ENCODE results near the gene CIC. TPM values are rescaled to one million over a fixed set of nuclear protein-coding genes. Genes with fewer than 3 reads are reported as not detected.

Gene CIC
- total RNA-seq, 1 donor from 2014 or later, result 96.5 TPM

DNA sequence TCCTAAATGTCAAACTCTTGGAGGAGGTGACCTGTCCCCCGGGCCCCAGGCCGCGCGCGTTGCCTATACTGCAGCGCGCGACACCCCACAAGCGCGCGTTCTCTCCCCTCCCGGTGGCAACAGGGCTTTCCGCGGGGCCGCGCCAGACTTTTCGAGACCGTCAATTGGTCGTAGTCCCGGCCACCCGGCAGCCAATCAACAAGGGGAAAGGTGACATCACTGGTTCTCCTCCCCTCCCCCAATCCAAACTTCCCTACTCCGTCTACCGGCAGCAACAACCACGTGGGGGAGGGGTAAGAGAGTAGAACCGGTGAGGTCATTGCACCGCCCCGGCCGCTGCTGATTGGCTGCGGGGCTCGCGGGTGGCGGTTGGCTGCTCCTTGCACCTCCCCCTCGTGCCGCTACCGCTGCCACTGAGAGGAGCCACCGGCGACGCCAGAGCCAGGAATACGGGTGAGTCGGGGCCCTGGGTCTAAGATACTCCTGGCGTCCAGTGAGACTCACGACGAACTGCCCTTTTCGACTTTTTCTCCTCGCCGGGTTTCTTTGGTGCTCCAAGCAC is 829 bp upstream of the CIC start:
- H3K27ac Mint-ChIP-seq, result no peak overlapping the region
- H3K4me1 Mint-ChIP-seq, result peaks cover 31% of the 10 kb centered on the region
- H3K4me3 Mint-ChIP-seq, result no peak overlapping the region
- ATAC-seq (ENCODE audit: low read depth) (peak; percentile 60), DNase-seq (peak; percentile 95)
- H3K36me3 Mint-ChIP-seq (ENCODE audit: low read depth), result peaks cover 11% of the 10 kb centered on the region
- intact Hi-C loops (cut with micrococcal nuclease), result loop anchor here (1.0 kb wide), 6 partner anchors 13 to 48 kb away; partner anchors contain the start of genes ERF, PAFAH1B3, PRR19 and ZNF526
- H3K9me3 Mint-ChIP-seq, result no peaks in the 10 kb centered on the region
- H3K27me3 Mint-ChIP-seq, result no peaks in the 10 kb centered on the region
- POLR2A ChIA-PET, result interaction anchor here (0.5 to 1.4 kb wide), 4 partner anchors 12 to 136 kb away, joined by 3 to 7 read pairs (median 4); no protein-coding TSS in a partner anchor
- TF ChIP-seq, protein P1, sequence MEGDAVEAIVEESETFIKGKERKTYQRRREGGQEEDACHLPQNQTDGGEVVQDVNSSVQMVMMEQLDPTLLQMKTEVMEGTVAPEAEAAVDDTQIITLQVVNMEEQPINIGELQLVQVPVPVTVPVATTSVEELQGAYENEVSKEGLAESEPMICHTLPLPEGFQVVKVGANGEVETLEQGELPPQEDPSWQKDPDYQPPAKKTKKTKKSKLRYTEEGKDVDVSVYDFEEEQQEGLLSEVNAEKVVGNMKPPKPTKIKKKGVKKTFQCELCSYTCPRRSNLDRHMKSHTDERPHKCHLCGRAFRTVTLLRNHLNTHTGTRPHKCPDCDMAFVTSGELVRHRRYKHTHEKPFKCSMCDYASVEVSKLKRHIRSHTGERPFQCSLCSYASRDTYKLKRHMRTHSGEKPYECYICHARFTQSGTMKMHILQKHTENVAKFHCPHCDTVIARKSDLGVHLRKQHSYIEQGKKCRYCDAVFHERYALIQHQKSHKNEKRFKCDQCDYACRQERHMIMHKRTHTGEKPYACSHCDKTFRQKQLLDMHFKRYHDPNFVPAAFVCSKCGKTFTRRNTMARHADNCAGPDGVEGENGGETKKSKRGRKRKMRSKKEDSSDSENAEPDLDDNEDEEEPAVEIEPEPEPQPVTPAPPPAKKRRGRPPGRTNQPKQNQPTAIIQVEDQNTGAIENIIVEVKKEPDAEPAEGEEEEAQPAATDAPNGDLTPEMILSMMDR (IDR thresholded peaks at IDR 0.05), result no peak
- CTCF ChIA-PET, result no interaction called here

DNA sequence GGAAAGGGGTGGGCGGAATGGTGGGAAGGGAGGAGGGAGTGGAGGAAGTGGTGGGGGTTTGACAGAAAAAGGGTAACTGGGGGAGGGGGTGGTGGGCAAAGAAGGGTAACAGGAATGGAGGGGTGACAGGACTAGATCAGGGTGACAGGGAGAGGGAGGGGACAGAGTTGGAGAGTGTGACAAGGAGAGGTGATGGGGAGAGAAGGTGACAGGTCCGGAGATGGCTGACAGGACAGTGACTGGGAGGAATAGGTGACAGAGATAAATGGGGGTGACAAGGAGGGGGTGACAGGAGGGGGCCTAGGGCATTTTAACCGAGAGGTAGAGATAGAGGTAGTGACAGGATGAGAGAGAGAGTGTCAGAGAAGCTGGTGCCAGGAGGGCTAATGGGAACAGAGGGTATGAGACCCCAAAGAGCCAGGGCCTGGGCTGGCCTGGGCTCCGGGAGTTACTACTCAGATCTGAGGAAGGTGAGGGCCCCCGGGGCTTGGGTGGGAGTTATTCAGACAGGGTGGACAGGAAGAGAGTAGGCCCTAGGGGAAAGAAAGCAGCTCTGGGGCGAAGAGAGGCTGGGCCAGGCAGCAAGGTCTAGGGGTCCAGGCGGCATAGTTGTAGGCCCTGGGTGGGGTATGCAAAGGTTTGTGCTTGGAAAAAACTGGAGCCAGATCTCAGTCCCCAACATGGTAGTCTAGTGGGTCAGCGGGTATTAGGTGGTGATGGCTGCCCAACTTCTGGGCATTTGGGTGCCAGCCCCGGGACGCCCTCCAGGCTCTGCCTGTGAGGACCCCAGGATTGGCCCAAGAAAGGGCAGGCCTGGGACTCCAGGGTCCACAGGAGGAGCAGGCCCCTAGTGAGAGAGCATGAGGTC is 660 bp downstream of the CIC start:
- Mint-ChIP-seq H3K36me3 (ENCODE audit: low read depth) (peaks cover 24% of the 10 kb centered on the region), H3K4me1 (peaks cover 31% of the 10 kb centered on the region), H3K27me3 (no peaks in the 10 kb centered on the region), H3K4me3 (peak overlapping the region; percentile 88), H3K9me3 (no peaks in the 10 kb centered on the region), H3K27ac (peak overlapping the region; percentile 94)
- intact Hi-C loops (cut with micrococcal nuclease), result no loop called here
- ChIA-PET POLR2A (interaction anchor here (0.6 to 3.0 kb wide), 16 partner anchors 8 to 1194 kb away, joined by 3 to 55 read pairs (median 3); partner anchors contain the start of genes ERF, GSK3A, POU2F2 and ZNF526), CTCF (interaction anchor here (0.6 to 2.2 kb wide), 3 partner anchors 10 to 161 kb away, joined by 3 to 22 read pairs (median 4); no protein-coding TSS in a partner anchor)
- peak; percentile 34 for DNase-seq
- no peak for ATAC-seq (ENCODE audit: low read depth)
- TF ChIP-seq, protein P1 (IDR thresholded peaks at IDR 0.05), result no peak

DNA sequence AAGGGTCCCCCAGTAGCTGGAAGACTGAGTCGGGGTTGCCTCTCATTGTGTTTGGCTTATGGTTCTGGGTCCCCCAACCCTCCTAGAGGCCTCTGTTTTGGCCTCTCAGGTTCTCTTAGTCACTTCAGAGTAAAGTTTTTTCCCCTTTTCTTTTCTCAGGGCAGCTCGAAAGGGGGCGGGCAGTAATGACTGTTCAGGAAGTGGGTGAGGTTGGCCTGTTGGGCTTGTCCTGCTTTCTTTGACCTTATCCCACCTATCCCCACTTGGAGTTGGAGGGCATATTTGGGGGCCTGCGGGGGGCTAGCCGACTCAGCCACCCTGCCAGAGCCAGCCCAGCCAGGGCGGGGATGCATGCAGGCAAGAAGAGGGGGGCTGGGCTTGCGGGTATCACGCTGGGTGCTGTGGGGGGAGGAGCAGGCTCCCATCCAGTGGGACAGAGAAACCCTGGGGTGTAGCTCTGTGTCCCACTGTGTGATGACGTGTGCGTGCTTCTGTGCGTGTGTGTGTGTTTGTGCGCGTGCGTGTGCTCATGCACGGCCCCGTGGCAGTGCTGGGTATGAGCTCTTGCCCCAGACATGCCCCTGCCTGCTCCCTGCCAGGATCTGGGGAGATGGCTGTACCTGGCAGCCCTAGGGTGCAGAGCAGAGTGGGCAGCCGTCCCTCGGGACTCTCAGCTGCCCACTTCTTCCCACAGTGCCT is 1.4 kb downstream of the CIC start:
- TF ChIP-seq, protein P1 (IDR thresholded peaks at IDR 0.05), result no peak
- Mint-ChIP-seq H3K27ac (peak overlapping the region; percentile 94), H3K36me3 (ENCODE audit: low read depth) (peaks cover 27% of the 10 kb centered on the region), H3K4me3 (peak overlapping the region; percentile 88), H3K4me1 (peaks cover 36% of the 10 kb centered on the region), H3K27me3 (no peaks in the 10 kb centered on the region), H3K9me3 (no peaks in the 10 kb centered on the region)
- ATAC-seq (ENCODE audit: low read depth), result no peak
- POLR2A ChIA-PET, result interaction anchor here (0.5 to 3.0 kb wide), 15 partner anchors 11 to 1193 kb away, joined by 3 to 55 read pairs (median 4); partner anchors contain the start of genes ERF, GSK3A, POU2F2 and ZNF526
- peak; percentile 36 for DNase-seq
- CTCF ChIA-PET, result interaction anchor here (0.7 to 2.2 kb wide), 4 partner anchors 10 to 162 kb away, joined by 3 to 22 read pairs (median 4); no protein-coding TSS in a partner anchor
- intact Hi-C loops (cut with micrococcal nuclease), result no loop called here

DNA sequence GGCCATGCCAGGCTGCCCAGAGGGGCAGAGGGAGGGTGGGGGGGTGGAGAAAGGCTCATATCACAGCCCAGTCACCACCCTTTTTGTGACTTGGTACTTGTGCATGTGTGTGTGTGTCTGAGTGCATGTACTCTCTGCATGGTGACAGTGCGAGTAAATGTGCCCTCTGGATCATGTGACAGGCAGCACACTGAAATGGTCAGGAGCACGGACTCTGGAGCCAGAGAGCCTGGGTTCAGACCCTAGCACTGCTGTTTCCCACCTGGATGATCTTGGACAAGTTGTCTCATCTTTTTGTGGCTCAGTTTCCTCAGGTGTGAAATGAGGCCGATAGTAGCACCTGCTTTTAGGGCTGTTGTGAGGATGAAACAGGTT is 2.0 kb downstream of the CIC start:
- ChIA-PET CTCF (interaction anchor here (0.9 to 2.2 kb wide), 3 partner anchors 9 to 163 kb away, joined by 3 to 22 read pairs (median 4); no protein-coding TSS in a partner anchor), POLR2A (interaction anchor here (0.5 to 3.0 kb wide), 11 partner anchors 10 to 156 kb away, joined by 3 to 55 read pairs (median 5); partner anchors contain the start of genes ERF, GSK3A, POU2F2 and ZNF526)
- Mint-ChIP-seq H3K9me3 (no peaks in the 10 kb centered on the region), H3K36me3 (ENCODE audit: low read depth) (peaks cover 27% of the 10 kb centered on the region), H3K4me3 (peak overlapping the region; percentile 88), H3K4me1 (peaks cover 39% of the 10 kb centered on the region), H3K27ac (peak overlapping the region; percentile 94), H3K27me3 (no peaks in the 10 kb centered on the region)
- DNase-seq (no peak), ATAC-seq (ENCODE audit: low read depth) (no peak)
- TF ChIP-seq, protein P1 (IDR thresholded peaks at IDR 0.05), result no peak
- intact Hi-C loops (cut with micrococcal nuclease), result no loop called here

Measured in activated B cell treated with CpG ODN at 0.5 μM for 24 hours (primary cell).